Liver (tissue), 9 donors: ENCODE results near the gene BRCA1. TPM values are rescaled to one million over a fixed set of nuclear protein-coding genes. Genes with fewer than 3 reads are reported as not detected.

Source experiments
- DNase-seq: peaks from one replicate; pipeline ENCODE4 v3.0.0-alpha.2; 2017; ENCODE audit warnings: low spot score
- H3K27ac ChIP-seq, 2 donors: one replicate each; pipeline ENCODE4 v1.7.0; 2013; ENCODE audit warnings: inconsistent platforms in 2 of 2, low read length in 2 of 2, control low read depth in 1 of 2, low read depth in 1 of 2, mild to moderate bottlenecking in 1 of 2
- H3K27me3 ChIP-seq, 4 donors: one replicate each; pipeline versions ENCODE4 v1.6.1 to v1.7.0; 2013; ENCODE audit warnings: low read length in 3 of 4, inconsistent platforms in 1 of 4, mild to moderate bottlenecking in 1 of 4, moderate library complexity in 1 of 4; ENCODE audit not compliant: control insufficient read depth in 4 of 4, insufficient read depth in 4 of 4
- H3K36me3 ChIP-seq, 4 donors: one replicate each; pipeline versions ENCODE4 v1.6.1 to v1.7.0; 2013; ENCODE audit warnings: low read length in 3 of 4, mild to moderate bottlenecking in 3 of 4, low read depth in 1 of 4, moderate library complexity in 1 of 4; ENCODE audit not compliant: control insufficient read depth in 4 of 4, insufficient read depth in 3 of 4
- H3K4me1 ChIP-seq, 4 donors: one replicate each; pipeline versions ENCODE4 v1.6.1 to v1.7.0; 2013; ENCODE audit warnings: low read length in 3 of 4, mild to moderate bottlenecking in 3 of 4, moderate library complexity in 1 of 4; ENCODE audit not compliant: control insufficient read depth in 4 of 4, insufficient read depth in 4 of 4
- H3K4me3 ChIP-seq, 3 donors: one replicate each; pipeline versions ENCODE4 v1.6.1 to v1.7.0; 2013; ENCODE audit warnings: low read length in 3 of 3, control low read depth in 1 of 3, low read depth in 1 of 3, mild to moderate bottlenecking in 1 of 3
- H3K9ac ChIP-seq, 2 donors: one replicate each; pipeline ENCODE4 v1.7.0; 2013; ENCODE audit warnings: low read length in 2 of 2, mild to moderate bottlenecking in 2 of 2, moderate library complexity in 2 of 2, control low read depth in 1 of 2, low read depth in 1 of 2
- H3K9me3 ChIP-seq, 4 donors: one replicate each; pipeline versions ENCODE4 v1.6.1 to v1.7.0; 2013; ENCODE audit warnings: low read length in 3 of 4; ENCODE audit not compliant: control insufficient read depth in 4 of 4
- EGR1 ChIP-seq, 2 donors: IDR thresholded peaks; 2 replicates each; pipeline ENCODE4 v1.6.1; 2016 to 2018; ENCODE audit warnings: antibody characterized with exemption in 2 of 2, low read depth in 2 of 2
- FOXA1 ChIP-seq: IDR thresholded peaks from 2 replicates; pipeline ENCODE4 v1.6.1; 2016; ENCODE audit warnings: antibody characterized with exemption
- FOXA2 ChIP-seq: IDR thresholded peaks from 2 replicates; pipeline ENCODE4 v1.6.1; 2016; ENCODE audit warnings: antibody characterized with exemption
- GABPA ChIP-seq, 2 donors: IDR thresholded peaks in 1 of 2; conservative IDR thresholded peaks in 1 of 2; 2 replicates each; pipeline ENCODE4 v1.6.1; 2016; ENCODE audit warnings: antibody characterized with exemption in 2 of 2, mild to moderate bottlenecking in 1 of 2, moderate library complexity in 1 of 2
- HNF4A ChIP-seq, 2 donors: conservative IDR thresholded peaks; 2 replicates each; pipeline ENCODE4 v1.6.1; 2016; ENCODE audit warnings: antibody characterized with exemption in 2 of 2, mild to moderate bottlenecking in 2 of 2
- HNF4G ChIP-seq: IDR thresholded peaks from 2 replicates; pipeline ENCODE4 v1.6.1; 2016; ENCODE audit warnings: antibody characterized with exemption
- JUND ChIP-seq, 2 donors: IDR thresholded peaks; 2 replicates each; pipeline ENCODE4 v1.6.1; 2016; ENCODE audit warnings: antibody characterized with exemption in 2 of 2
- NR2F2 ChIP-seq: IDR thresholded peaks from 2 replicates; pipeline ENCODE4 v1.6.1; 2016; ENCODE audit warnings: antibody characterized with exemption
- RAD21 ChIP-seq, 2 donors: IDR thresholded peaks; 2 replicates each; pipeline ENCODE4 v1.6.1; 2016; ENCODE audit warnings: antibody characterized with exemption in 2 of 2, mild to moderate bottlenecking in 2 of 2
- RXRA ChIP-seq, 2 donors: IDR thresholded peaks; 2 replicates each; pipeline ENCODE4 v1.6.1; 2017 to 2018; ENCODE audit warnings: antibody characterized with exemption in 2 of 2, mild to moderate bottlenecking in 1 of 2
- SP1 ChIP-seq: IDR thresholded peaks from 2 replicates; pipeline ENCODE4 v1.6.1; 2018; ENCODE audit warnings: antibody characterized with exemption, mild to moderate bottlenecking
- TAF1 ChIP-seq: conservative IDR thresholded peaks from 2 replicates; pipeline ENCODE4 v1.6.1; 2016; ENCODE audit warnings: antibody characterized with exemption, mild to moderate bottlenecking
- YY1 ChIP-seq: IDR thresholded peaks from 2 replicates; pipeline ENCODE4 v1.6.1; 2016; ENCODE audit warnings: antibody characterized with exemption, mild to moderate bottlenecking
- WGBS: extraction: QIAGEN DNeasy Blood & Tissue Kit; methylation state at CpG from one replicate; pipeline ENCODE4 v1.1.7; 2013; 5-methylcytosine and 5-hydroxymethylcytosine counted together
- polyA plus RNA-seq, 2 donors: library from polyadenylated mRNA; stranded (reverse) in 1 of 2; unstranded in 1 of 2; fragments of 200-250 nt in 1 of 2; fragments of >200 nt in 1 of 2; fragmentation: Nextera tagmentation in 1 of 2; extraction: Ambion mirVana in 1 of 2; gene quantifications; one replicate each; pipeline versions ENCODE4 v1.2.1 to v1.2.3, GENCODE V29; 2013 to 2015
- total RNA-seq, 2 donors: library from RNA; depleted of rRNA; stranded (reverse); fragments of >200 nt; gene quantifications; one replicate each; pipeline ENCODE4 v1.2.3, GENCODE V29; 2014
- TF ChIP-seq, protein P1 (sequence below): IDR thresholded peaks from 2 replicates; pipeline ENCODE4 v1.6.1; 2016; ENCODE audit warnings: antibody characterized with exemption
- TF ChIP-seq, protein P2 (sequence below): IDR thresholded peaks from 2 replicates; pipeline ENCODE4 v1.6.1; 2016; ENCODE audit warnings: antibody characterized with exemption
- TF ChIP-seq, protein P3 (sequence below): fragments of 150-350 bp; IDR thresholded peaks from 2 replicates; pipeline ENCODE4 v1.5.1; 2017; ENCODE audit warnings: improper control_type of control experiment, low read depth, low read length; ENCODE audit not compliant: missing input control
- TF ChIP-seq, protein P4 (sequence below): IDR thresholded peaks from 2 replicates; pipeline ENCODE4 v1.6.1; 2016; ENCODE audit warnings: antibody characterized with exemption
- TF ChIP-seq, protein P5 (sequence below): IDR thresholded peaks from 2 replicates; pipeline ENCODE4 v1.6.1; 2016; ENCODE audit warnings: antibody characterized with exemption, mild to moderate bottlenecking
- donor health status: healthy.
- donor health status: healthy.
- donor health status: healthy.
- donor health status: healthy.
- donor health status: healthy.

The BRCA1 gene
- total and polyA plus RNA-seq, 4 donors: 1.5 to 18.6 (median 12.8) TPM

DNA sequence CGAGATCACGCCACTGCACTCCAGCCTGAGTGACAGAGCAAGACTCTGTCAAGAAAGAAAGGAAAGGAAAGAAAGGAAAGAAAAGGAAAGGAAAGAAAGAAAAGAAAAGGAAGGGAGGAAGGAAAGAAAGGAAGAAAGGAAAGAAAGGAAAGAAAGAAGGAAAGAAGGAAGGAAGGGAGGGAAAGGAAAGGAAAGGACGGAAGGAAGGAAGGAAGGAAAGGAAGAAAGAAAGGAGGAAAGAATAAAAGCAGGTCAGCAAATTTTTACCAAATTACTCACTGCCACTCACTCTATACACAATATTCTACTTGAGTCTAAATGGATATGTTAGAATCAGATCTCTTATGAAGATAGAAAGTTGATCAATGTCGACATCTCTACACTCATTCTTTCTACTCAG is 50.3 kb downstream of the BRCA1 start:
- WGBS: 90% methylated on average over 4 of the region's 4 CpGs
- H3K9me3 ChIP-seq: no peaks in the 10 kb centered on the region
- no peak overlapping the region for H3K4me3 ChIP-seq
- no peak for TF ChIP-seq HNF4G
- no peak for TF ChIP-seq RXRA (IDR thresholded peaks at IDR 0.05)
- TF ChIP-seq HNF4A (conservative IDR thresholded peaks at IDR 0.05): no peak
- no peak for TF ChIP-seq NR2F2
- TF ChIP-seq YY1: no peak
- no peak for TF ChIP-seq JUND (IDR thresholded peaks at IDR 0.05)
- TF ChIP-seq SP1: no peak
- no peak for TF ChIP-seq FOXA2
- TF ChIP-seq RAD21 (IDR thresholded peaks at IDR 0.05): no peak
- TF ChIP-seq GABPA (IDR thresholded peaks at IDR 0.05 in 1 of 2, conservative IDR thresholded peaks at IDR 0.05 in 1 of 2): no peak
- no peak for TF ChIP-seq EGR1 (IDR thresholded peaks at IDR 0.05; ENCODE audit: low read depth in 2 of 2)
- TF ChIP-seq, protein P1, sequence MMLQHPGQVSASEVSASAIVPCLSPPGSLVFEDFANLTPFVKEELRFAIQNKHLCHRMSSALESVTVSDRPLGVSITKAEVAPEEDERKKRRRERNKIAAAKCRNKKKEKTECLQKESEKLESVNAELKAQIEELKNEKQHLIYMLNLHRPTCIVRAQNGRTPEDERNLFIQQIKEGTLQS: no peak
- TF ChIP-seq, protein P2, sequence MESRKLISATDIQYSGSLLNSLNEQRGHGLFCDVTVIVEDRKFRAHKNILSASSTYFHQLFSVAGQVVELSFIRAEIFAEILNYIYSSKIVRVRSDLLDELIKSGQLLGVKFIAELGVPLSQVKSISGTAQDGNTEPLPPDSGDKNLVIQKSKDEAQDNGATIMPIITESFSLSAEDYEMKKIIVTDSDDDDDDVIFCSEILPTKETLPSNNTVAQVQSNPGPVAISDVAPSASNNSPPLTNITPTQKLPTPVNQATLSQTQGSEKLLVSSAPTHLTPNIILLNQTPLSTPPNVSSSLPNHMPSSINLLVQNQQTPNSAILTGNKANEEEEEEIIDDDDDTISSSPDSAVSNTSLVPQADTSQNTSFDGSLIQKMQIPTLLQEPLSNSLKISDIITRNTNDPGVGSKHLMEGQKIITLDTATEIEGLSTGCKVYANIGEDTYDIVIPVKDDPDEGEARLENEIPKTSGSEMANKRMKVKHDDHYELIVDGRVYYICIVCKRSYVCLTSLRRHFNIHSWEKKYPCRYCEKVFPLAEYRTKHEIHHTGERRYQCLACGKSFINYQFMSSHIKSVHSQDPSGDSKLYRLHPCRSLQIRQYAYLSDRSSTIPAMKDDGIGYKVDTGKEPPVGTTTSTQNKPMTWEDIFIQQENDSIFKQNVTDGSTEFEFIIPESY: no peak
- TF ChIP-seq TAF1: no peak
- TF ChIP-seq, protein P3, sequence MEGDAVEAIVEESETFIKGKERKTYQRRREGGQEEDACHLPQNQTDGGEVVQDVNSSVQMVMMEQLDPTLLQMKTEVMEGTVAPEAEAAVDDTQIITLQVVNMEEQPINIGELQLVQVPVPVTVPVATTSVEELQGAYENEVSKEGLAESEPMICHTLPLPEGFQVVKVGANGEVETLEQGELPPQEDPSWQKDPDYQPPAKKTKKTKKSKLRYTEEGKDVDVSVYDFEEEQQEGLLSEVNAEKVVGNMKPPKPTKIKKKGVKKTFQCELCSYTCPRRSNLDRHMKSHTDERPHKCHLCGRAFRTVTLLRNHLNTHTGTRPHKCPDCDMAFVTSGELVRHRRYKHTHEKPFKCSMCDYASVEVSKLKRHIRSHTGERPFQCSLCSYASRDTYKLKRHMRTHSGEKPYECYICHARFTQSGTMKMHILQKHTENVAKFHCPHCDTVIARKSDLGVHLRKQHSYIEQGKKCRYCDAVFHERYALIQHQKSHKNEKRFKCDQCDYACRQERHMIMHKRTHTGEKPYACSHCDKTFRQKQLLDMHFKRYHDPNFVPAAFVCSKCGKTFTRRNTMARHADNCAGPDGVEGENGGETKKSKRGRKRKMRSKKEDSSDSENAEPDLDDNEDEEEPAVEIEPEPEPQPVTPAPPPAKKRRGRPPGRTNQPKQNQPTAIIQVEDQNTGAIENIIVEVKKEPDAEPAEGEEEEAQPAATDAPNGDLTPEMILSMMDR: no peak
- TF ChIP-seq, protein P4, sequence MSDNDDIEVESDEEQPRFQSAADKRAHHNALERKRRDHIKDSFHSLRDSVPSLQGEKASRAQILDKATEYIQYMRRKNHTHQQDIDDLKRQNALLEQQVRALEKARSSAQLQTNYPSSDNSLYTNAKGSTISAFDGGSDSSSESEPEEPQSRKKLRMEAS: no peak
- TF ChIP-seq FOXA1: no peak
- TF ChIP-seq, protein P5, sequence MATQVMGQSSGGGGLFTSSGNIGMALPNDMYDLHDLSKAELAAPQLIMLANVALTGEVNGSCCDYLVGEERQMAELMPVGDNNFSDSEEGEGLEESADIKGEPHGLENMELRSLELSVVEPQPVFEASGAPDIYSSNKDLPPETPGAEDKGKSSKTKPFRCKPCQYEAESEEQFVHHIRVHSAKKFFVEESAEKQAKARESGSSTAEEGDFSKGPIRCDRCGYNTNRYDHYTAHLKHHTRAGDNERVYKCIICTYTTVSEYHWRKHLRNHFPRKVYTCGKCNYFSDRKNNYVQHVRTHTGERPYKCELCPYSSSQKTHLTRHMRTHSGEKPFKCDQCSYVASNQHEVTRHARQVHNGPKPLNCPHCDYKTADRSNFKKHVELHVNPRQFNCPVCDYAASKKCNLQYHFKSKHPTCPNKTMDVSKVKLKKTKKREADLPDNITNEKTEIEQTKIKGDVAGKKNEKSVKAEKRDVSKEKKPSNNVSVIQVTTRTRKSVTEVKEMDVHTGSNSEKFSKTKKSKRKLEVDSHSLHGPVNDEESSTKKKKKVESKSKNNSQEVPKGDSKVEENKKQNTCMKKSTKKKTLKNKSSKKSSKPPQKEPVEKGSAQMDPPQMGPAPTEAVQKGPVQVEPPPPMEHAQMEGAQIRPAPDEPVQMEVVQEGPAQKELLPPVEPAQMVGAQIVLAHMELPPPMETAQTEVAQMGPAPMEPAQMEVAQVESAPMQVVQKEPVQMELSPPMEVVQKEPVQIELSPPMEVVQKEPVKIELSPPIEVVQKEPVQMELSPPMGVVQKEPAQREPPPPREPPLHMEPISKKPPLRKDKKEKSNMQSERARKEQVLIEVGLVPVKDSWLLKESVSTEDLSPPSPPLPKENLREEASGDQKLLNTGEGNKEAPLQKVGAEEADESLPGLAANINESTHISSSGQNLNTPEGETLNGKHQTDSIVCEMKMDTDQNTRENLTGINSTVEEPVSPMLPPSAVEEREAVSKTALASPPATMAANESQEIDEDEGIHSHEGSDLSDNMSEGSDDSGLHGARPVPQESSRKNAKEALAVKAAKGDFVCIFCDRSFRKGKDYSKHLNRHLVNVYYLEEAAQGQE: no peak
- H3K27me3 ChIP-seq: no peaks in the 10 kb centered on the region
- peaks cover 2 to 17% (median 11%) of the 10 kb centered on the region in 4 donors for H3K4me1 ChIP-seq
- no peak overlapping the region for H3K9ac ChIP-seq
- H3K27ac ChIP-seq: no peak overlapping the region
- no peak for DNase-seq
- peaks cover 0 to 2% (median 0%) of the 10 kb centered on the region in 4 donors for H3K36me3 ChIP-seq
